ENCODE results near the gene SMIM32. TPM values are rescaled to one million over a fixed set of nuclear protein-coding genes. Genes with fewer than 3 reads are reported as not detected.

SMIM32 gene
- total RNA-seq, 1 experiment from 2014 or later, result 0.37 TPM

DNA sequence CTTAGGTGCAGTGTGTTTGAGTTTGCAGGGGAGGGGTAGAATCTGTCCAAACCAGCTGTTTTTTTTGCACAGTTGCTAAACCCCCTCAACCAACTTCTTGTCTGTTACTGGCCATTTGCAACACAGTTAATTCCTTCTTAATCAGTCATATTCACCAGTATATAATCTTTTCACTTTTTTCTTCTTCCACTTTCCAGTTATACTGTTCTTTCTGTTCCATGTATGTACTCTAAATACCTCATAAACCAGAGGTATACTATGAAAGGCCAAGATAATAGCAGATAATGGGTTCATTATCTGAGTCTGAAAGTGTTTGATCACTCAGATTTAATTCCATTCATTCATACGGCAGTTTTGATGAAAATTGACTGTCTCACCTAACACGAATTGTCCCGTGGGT lies 49.2 kb downstream of the SMIM32 start:
- Mint-ChIP-seq H3K36me3 (no peaks in the 10 kb centered on the region), H3K4me1 (peaks cover 11% of the 10 kb centered on the region), H3K27ac (no peak overlapping the region)

DNA sequence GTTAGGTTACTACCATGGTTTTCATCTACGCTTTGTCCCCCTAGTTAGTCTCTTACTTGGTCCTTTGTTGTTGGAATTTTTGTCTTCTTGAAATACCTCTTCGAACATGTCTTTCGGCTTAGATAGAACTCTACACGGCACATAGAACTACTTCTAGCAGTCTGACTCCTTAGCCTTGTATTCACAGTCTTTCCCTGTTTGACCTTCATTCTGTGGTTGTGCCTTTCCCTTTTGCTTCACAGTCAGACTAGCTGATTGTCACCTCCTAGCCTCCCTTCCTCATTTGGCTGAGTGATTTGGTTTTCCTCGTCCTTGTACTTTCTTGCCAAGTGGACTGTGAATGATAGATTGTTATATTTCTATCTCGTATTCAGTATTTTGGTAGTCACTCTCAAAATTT lies 49.6 kb downstream of the SMIM32 start:
- no peaks in the 10 kb centered on the region for H3K36me3 Mint-ChIP-seq
- POLR2A ChIA-PET, result no interaction called here
- no peak for ATAC-seq
- H3K4me1 Mint-ChIP-seq, result peaks cover 13% of the 10 kb centered on the region
- no peak overlapping the region for H3K27ac Mint-ChIP-seq
- no peak overlapping the region for H3K4me3 Mint-ChIP-seq
- CTCF ChIA-PET, result no interaction called here
- H3K9me3 Mint-ChIP-seq, result no peaks in the 10 kb centered on the region
- TF ChIP-seq SOX15 (CRISPR knock-in tag; IDR thresholded peaks at IDR 0.05) (no peak), FOXJ3 (CRISPR knock-in tag; IDR thresholded peaks at IDR 0.05; ENCODE audit: borderline replicate concordance) (no peak), TEAD1 (CRISPR knock-in tag; IDR thresholded peaks at IDR 0.05) (no peak), OVOL2 (CRISPR knock-in tag; IDR thresholded peaks at IDR 0.05; ENCODE audit: borderline replicate concordance) (no peak), MXD4 (CRISPR knock-in tag; IDR thresholded peaks at IDR 0.05; ENCODE audit: borderline replicate concordance) (no peak)
- TF ChIP-seq, protein P1, sequence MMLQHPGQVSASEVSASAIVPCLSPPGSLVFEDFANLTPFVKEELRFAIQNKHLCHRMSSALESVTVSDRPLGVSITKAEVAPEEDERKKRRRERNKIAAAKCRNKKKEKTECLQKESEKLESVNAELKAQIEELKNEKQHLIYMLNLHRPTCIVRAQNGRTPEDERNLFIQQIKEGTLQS (CRISPR knock-in tag; conservative IDR thresholded peaks at IDR 0.05), result no peak
- TF ChIP-seq, protein P2, sequence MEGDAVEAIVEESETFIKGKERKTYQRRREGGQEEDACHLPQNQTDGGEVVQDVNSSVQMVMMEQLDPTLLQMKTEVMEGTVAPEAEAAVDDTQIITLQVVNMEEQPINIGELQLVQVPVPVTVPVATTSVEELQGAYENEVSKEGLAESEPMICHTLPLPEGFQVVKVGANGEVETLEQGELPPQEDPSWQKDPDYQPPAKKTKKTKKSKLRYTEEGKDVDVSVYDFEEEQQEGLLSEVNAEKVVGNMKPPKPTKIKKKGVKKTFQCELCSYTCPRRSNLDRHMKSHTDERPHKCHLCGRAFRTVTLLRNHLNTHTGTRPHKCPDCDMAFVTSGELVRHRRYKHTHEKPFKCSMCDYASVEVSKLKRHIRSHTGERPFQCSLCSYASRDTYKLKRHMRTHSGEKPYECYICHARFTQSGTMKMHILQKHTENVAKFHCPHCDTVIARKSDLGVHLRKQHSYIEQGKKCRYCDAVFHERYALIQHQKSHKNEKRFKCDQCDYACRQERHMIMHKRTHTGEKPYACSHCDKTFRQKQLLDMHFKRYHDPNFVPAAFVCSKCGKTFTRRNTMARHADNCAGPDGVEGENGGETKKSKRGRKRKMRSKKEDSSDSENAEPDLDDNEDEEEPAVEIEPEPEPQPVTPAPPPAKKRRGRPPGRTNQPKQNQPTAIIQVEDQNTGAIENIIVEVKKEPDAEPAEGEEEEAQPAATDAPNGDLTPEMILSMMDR (IDR thresholded peaks at IDR 0.05), result no peak
- TF ChIP-seq, protein P3, sequence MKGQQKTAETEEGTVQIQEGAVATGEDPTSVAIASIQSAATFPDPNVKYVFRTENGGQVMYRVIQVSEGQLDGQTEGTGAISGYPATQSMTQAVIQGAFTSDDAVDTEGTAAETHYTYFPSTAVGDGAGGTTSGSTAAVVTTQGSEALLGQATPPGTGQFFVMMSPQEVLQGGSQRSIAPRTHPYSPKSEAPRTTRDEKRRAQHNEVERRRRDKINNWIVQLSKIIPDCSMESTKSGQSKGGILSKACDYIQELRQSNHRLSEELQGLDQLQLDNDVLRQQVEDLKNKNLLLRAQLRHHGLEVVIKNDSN (CRISPR knock-in tag; IDR thresholded peaks at IDR 0.05), result no peak
- TF ChIP-seq, protein P4, sequence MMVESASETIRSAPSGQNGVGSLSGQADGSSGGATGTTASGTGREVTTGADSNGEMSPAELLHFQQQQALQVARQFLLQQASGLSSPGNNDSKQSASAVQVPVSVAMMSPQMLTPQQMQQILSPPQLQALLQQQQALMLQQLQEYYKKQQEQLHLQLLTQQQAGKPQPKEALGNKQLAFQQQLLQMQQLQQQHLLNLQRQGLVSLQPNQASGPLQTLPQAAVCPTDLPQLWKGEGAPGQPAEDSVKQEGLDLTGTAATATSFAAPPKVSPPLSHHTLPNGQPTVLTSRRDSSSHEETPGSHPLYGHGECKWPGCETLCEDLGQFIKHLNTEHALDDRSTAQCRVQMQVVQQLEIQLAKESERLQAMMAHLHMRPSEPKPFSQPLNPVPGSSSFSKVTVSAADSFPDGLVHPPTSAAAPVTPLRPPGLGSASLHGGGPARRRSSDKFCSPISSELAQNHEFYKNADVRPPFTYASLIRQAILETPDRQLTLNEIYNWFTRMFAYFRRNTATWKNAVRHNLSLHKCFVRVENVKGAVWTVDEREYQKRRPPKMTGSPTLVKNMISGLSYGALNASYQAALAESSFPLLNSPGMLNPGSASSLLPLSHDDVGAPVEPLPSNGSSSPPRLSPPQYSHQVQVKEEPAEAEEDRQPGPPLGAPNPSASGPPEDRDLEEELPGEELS (CRISPR knock-in tag; IDR thresholded peaks at IDR 0.05), result no peak
- no peak for DNase-seq (ENCODE audit: low spot score)
- no peaks in the 10 kb centered on the region for H3K27me3 Mint-ChIP-seq (ENCODE audit: low read depth)

More for the DNA sequence above, 49.2 kb downstream of the SMIM32 start:
- POLR2A ChIA-PET, result no interaction called here
- CTCF ChIA-PET, result no interaction called here
- no peak for TF ChIP-seq GABPB1 (CRISPR knock-in tag; IDR thresholded peaks at IDR 0.05)
- TF ChIP-seq ETV6 (CRISPR knock-in tag; IDR thresholded peaks at IDR 0.05), result no peak
- no peak for TF ChIP-seq TCF7 (CRISPR knock-in tag; IDR thresholded peaks at IDR 0.05; ENCODE audit: low read depth)
- TF ChIP-seq, protein P5, sequence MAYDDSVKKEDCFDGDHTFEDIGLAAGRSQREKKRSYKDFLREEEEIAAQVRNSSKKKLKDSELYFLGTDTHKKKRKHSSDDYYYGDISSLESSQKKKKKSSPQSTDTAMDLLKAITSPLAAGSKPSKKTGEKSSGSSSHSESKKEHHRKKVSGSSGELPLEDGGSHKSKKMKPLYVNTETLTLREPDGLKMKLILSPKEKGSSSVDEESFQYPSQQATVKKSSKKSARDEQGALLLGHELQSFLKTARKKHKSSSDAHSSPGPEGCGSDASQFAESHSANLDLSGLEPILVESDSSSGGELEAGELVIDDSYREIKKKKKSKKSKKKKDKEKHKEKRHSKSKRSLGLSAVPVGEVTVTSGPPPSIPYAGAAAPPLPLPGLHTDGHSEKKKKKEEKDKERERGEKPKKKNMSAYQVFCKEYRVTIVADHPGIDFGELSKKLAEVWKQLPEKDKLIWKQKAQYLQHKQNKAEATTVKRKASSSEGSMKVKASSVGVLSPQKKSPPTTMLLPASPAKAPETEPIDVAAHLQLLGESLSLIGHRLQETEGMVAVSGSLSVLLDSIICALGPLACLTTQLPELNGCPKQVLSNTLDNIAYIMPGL (CRISPR knock-in tag; IDR thresholded peaks at IDR 0.05), result no peak
- TF ChIP-seq ZNF263 (CRISPR knock-in tag; IDR thresholded peaks at IDR 0.05; ENCODE audit: low read depth), result no peak
- no peak for TF ChIP-seq TP53 (CRISPR knock-in tag; IDR thresholded peaks at IDR 0.05)
- TF ChIP-seq, protein P6, sequence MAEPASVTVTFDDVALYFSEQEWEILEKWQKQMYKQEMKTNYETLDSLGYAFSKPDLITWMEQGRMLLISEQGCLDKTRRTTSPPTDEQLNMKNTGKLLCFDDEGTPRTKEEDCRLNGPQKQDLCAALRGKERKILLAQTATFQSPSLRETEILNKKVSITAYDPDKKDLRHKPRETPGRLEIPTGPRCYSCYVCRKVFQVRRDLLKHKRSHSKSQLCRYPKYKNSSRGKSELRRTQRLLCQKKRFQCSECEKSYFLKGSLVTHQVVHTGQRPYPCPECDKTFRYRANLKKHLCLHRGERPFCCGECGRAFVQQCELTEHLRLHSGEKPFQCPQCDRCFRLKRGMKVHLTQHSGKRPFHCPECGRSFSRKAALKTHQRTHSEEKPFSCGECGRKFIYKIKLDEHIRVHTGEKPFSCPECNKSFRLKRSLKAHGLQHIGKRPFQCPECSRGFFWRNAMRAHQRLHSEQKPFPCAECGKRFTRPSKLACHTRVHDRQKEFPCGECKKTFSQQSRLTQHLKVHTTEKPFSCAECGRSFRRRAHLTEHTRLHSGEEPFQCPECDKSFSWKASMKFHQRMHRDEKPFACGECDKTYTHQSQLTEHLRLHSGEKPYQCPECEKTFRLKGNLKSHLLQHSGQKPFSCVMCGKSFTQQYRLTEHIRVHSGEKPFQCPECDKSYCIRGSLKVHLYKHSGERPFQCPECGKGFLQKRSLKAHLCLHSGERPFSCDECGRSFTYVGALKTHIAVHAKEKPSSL (CRISPR knock-in tag; conservative IDR thresholded peaks at IDR 0.05), result no peak
- TF ChIP-seq JUN (CRISPR knock-in tag; IDR thresholded peaks at IDR 0.05), result no peak
- TF ChIP-seq, protein P7, sequence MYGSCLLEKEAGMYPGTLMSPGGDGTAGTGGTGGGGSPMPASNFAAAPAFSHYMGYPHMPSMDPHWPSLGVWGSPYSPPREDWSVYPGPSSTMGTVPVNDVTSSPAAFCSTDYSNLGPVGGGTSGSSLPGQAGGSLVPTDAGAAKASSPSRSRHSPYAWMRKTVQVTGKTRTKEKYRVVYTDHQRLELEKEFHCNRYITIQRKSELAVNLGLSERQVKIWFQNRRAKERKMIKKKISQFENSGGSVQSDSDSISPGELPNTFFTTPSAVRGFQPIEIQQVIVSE (CRISPR knock-in tag; IDR thresholded peaks at IDR 0.05; ENCODE audit: borderline replicate concordance), result no peak
- no peak for TF ChIP-seq ZNF671 (CRISPR knock-in tag; IDR thresholded peaks at IDR 0.05)
- TF ChIP-seq NR2C2 (CRISPR knock-in tag; IDR thresholded peaks at IDR 0.05), result no peak
- H3K9me3 Mint-ChIP-seq, result no peaks in the 10 kb centered on the region
- H3K27me3 Mint-ChIP-seq (ENCODE audit: low read depth), result no peaks in the 10 kb centered on the region
- no peak overlapping the region for H3K4me3 Mint-ChIP-seq
- no peak for DNase-seq (ENCODE audit: low spot score)
- ATAC-seq, result no peak
